SK-N-SH (cell line): ENCODE results near the gene MAP3K4. TPM values are rescaled to one million over a fixed set of nuclear protein-coding genes. Genes with fewer than 3 reads are reported as not detected.

Experiments used
- CTCF ChIA-PET: fragments of 300-600, 350-600 bp; formaldehyde crosslinking; extraction: SDS; loops from one replicate; lab custom pipeline; 2021; lab: Yijun Ruan, JAX
- POLR2A ChIA-PET: fragments of 350-600 bp; sonication (Branson Sonifier 250); formaldehyde crosslinking; extraction: SDS; loops from one replicate; lab custom pipeline; 2020; ENCODE audit warnings: antibody characterized with exemption, inconsistent platforms; lab: Yijun Ruan, JAX
- DNase-seq: peaks from one replicate; pipeline ENCODE4 v3.0.0; 2012
- H2AFZ ChIP-seq: fragments of 200-600 bp; sonication (generic); 2 replicates; pipeline ENCODE4 v1.8.1; 2016; ENCODE audit warnings: antibody characterized with exemption, mild to moderate bottlenecking, low read depth
- H3F3A ChIP-seq: fragments of 200-600 bp; sonication (generic); replicated peaks from 2 replicates; pipeline ENCODE3; 2016; ENCODE audit warnings: antibody characterized with exemption, mild to moderate bottlenecking; ENCODE audit not compliant: insufficient read depth
- H3K27ac ChIP-seq, 2 experiments: fragments of 200-500 bp in 1 of 2; fragments of 200-600 bp in 1 of 2; sonication (Bioruptor generic) in 1 of 2; sonication (generic), shearing (Covaris generic) in 1 of 2; 2 replicates each; pipeline versions ENCODE4 v1.5.1 to v1.6.1; 2014 to 2016; ENCODE audit warnings: low read depth in 2 of 2, inconsistent platforms in 1 of 2, low read length in 1 of 2, mild to moderate bottlenecking in 1 of 2, mixed read lengths in 1 of 2
- H3K27me3 ChIP-seq: fragments of 200-600 bp; sonication (generic), shearing (Covaris generic); 2 replicates; pipeline ENCODE4 v1.6.1; 2016; ENCODE audit warnings: mixed run types; ENCODE audit not compliant: insufficient read depth
- H3K36me3 ChIP-seq, 2 experiments: fragments of 200-500 bp in 1 of 2; fragments of 200-600 bp in 1 of 2; sonication (Bioruptor generic) in 1 of 2; sonication (generic) in 1 of 2; replicated peaks in 1 of 2; 2 replicates each; pipeline versions ENCODE3 to v1.5.1; 2014 to 2016; ENCODE audit warnings: low read length in 1 of 2, mild to moderate bottlenecking in 1 of 2; ENCODE audit not compliant: insufficient read depth in 2 of 2, control insufficient read depth in 1 of 2
- H3K4me1 ChIP-seq, 2 experiments: fragments of 200-500 bp in 1 of 2; fragments of 200-600 bp in 1 of 2; sonication (Bioruptor generic) in 1 of 2; sonication (generic), shearing (Covaris generic) in 1 of 2; 2 replicates each; pipeline versions ENCODE4 v1.5.1 to v1.6.1; 2014 to 2016; ENCODE audit warnings: low read depth in 1 of 2, low read length in 1 of 2, mixed run types in 1 of 2; ENCODE audit not compliant: insufficient read depth in 2 of 2, control insufficient read depth in 1 of 2
- H3K4me2 ChIP-seq: fragments of 200-600 bp; sonication (generic), shearing (Covaris generic); 2 replicates; pipeline ENCODE4 v1.6.1; 2017; ENCODE audit warnings: mixed run types
- H3K4me3 ChIP-seq, 2 experiments: fragments of 200-500 bp in 1 of 2; fragments of 200-600 bp in 1 of 2; sonication (Bioruptor generic) in 1 of 2; sonication (generic), shearing (Covaris generic) in 1 of 2; 2 replicates each; pipeline versions ENCODE4 v1.5.1 to v1.8.1; 2014 to 2016; ENCODE audit warnings: low read depth in 2 of 2, inconsistent platforms in 1 of 2, low read length in 1 of 2, mild to moderate bottlenecking in 1 of 2, mixed read lengths in 1 of 2, moderate library complexity in 1 of 2
- H3K79me2 ChIP-seq: fragments of 200-600 bp; sonication (generic); 2 replicates; pipeline ENCODE4 v1.8.1; 2017; ENCODE audit warnings: mild to moderate bottlenecking; ENCODE audit not compliant: insufficient read depth
- H3K9ac ChIP-seq: fragments of 200-600 bp; sonication (generic); 2 replicates; pipeline ENCODE4 v1.6.1; 2017; ENCODE audit warnings: mixed run types
- H3K9me2 ChIP-seq: fragments of 200-600 bp; sonication (generic); 2 replicates; pipeline ENCODE4 v1.6.1; 2017; ENCODE audit warnings: mixed run types
- H3K9me3 ChIP-seq: fragments of 200-600 bp; sonication (generic); 2 replicates; pipeline ENCODE4 v1.6.1; 2017; ENCODE audit warnings: mixed run types, mild to moderate bottlenecking, moderate library complexity
- H4K20me1 ChIP-seq: fragments of 200-600 bp; sonication (generic); 2 replicates; pipeline ENCODE4 v1.6.1; 2017; ENCODE audit warnings: mild to moderate bottlenecking, mixed run types; ENCODE audit not compliant: insufficient read depth
- CHD2 ChIP-seq: fragments of 150-350 bp; IDR thresholded peaks from 2 replicates; pipeline ENCODE4 v1.6.1; 2018; ENCODE audit warnings: low read length; ENCODE audit not compliant: partially characterized antibody
- GATA2 ChIP-seq: sonication (generic); formaldehyde crosslinking; IDR thresholded peaks from 2 replicates; pipeline ENCODE4 v1.5.0; 2020; ENCODE audit warnings: mild to moderate bottlenecking, missing genetic modification reagents
- IRF3 ChIP-seq: fragments of 150-350 bp; IDR thresholded peaks from 2 replicates; pipeline ENCODE4 v1.6.1; 2016; ENCODE audit warnings: mild to moderate bottlenecking, low read depth, low read length
- JUND ChIP-seq: IDR thresholded peaks from 2 replicates; pipeline ENCODE4 v1.4.0; 2012
- MXI1 ChIP-seq: IDR thresholded peaks from 2 replicates; pipeline ENCODE4 v1.6.1; 2012; ENCODE audit warnings: mild to moderate bottlenecking, low read depth, low read length, improper control_type of control experiment
- POLR2AphosphoS5 ChIP-seq: IDR thresholded peaks from 2 replicates; pipeline ENCODE4 v1.6.1; 2012; ENCODE audit warnings: low read depth, low read length
- RAD21 ChIP-seq: IDR thresholded peaks from 2 replicates; pipeline ENCODE4 v1.6.1; 2012; ENCODE audit warnings: mild to moderate bottlenecking, low read length
- RCOR1 ChIP-seq: fragments of 150-350 bp; IDR thresholded peaks from 2 replicates; pipeline ENCODE4 v1.6.1; 2017; ENCODE audit warnings: antibody characterized with exemption, low read length
- REST ChIP-seq: IDR thresholded peaks from 2 replicates; pipeline ENCODE4 v1.6.1; 2012; ENCODE audit warnings: mild to moderate bottlenecking, low read depth, low read length, moderate library complexity
- RFX5 ChIP-seq: IDR thresholded peaks from 2 replicates; pipeline ENCODE4 v1.6.1; 2012; ENCODE audit warnings: mild to moderate bottlenecking, improper control_type of control experiment, low read length
- RXRA ChIP-seq: IDR thresholded peaks from 2 replicates; pipeline ENCODE4 v1.4.0; 2012; ENCODE audit warnings: low read depth, mild to moderate bottlenecking, borderline replicate concordance
- SMC3 ChIP-seq: IDR thresholded peaks from 2 replicates; pipeline ENCODE4 v1.6.1; 2012; ENCODE audit warnings: low read depth, low read length, improper control_type of control experiment
- TEAD4 ChIP-seq: IDR thresholded peaks from 2 replicates; pipeline ENCODE4 v1.4.0; 2012; ENCODE audit warnings: mild to moderate bottlenecking, borderline replicate concordance; ENCODE audit not compliant: insufficient read depth
- USF1 ChIP-seq: IDR thresholded peaks from 2 replicates; pipeline ENCODE4 v1.4.0; 2012; ENCODE audit warnings: low read depth, borderline replicate concordance
- ZBTB33 ChIP-seq: IDR thresholded peaks from 2 replicates; pipeline ENCODE4 v1.4.0; 2012; ENCODE audit warnings: low read depth, borderline replicate concordance
- WGBS: methylation state at CpG from one replicate; pipeline ENCODE4 v1.1.6; 2017; ENCODE audit warnings: low lambda C conversion rate; 5-methylcytosine and 5-hydroxymethylcytosine counted together
- polyA plus RNA-seq, 3 experiments: library from polyadenylated mRNA; depleted of rRNA; stranded (reverse); fragments of >200 nt; gene quantifications; 2 replicates each; pipeline ENCODE4 v1.2.3, GENCODE V29; 2012

MAP3K4 gene
- polyA plus RNA-seq, 1 of the 3 experiments (the other 2 are of a cell fraction), result 6.8 TPM

- no peak overlapping the region for H3K27ac ChIP-seq
- ChIA-PET CTCF (no interaction called here), POLR2A (no interaction called here)
- H4K20me1 ChIP-seq, result no peaks in the 10 kb centered on the region
- H3K27me3 ChIP-seq, result no peaks in the 10 kb centered on the region
- H3K79me2 ChIP-seq, result no peaks in the 10 kb centered on the region
- H3K9ac ChIP-seq, result no peak overlapping the region
- H3F3A ChIP-seq, result peaks cover 4% of the 10 kb centered on the region
- peaks cover 0 to 13% of the 10 kb centered on the region in 2 experiments; a peak in 1 of 4 replicates for H3K4me1 ChIP-seq
- no peak for TF ChIP-seq ZBTB33
- no peak for TF ChIP-seq RFX5
- TF ChIP-seq CHD2, result no peak
- TF ChIP-seq SMC3, result no peak
- no peak for TF ChIP-seq JUND
- no peak for TF ChIP-seq MXI1
- TF ChIP-seq RAD21, result no peak
- TF ChIP-seq POLR2AphosphoS5, result no peak
- TF ChIP-seq RXRA, result no peak
- no peak for TF ChIP-seq GATA2 (CRISPR knock-in tag)
- no peak for TF ChIP-seq USF1
- TF ChIP-seq REST, result no peak
- no peak for TF ChIP-seq TEAD4
- TF ChIP-seq RCOR1, result no peak
- no peak for TF ChIP-seq IRF3
- H3K9me2 ChIP-seq, result no peaks in the 10 kb centered on the region
- no peak overlapping the region for H2AFZ ChIP-seq
- no peak overlapping the region for H3K4me2 ChIP-seq
- no peak overlapping the region for H3K4me3 ChIP-seq
- H3K9me3 ChIP-seq, result no peaks in the 10 kb centered on the region
- WGBS, result 95% methylated on average over 4 of the region's 4 CpGs
- DNase-seq, result no peak
- H3K36me3 ChIP-seq, result peaks cover 66 to 79% of the 10 kb centered on the region in 2 experiments
Observed at GRCh38 chr6:161091151-161091550, 99.6 kb downstream of the MAP3K4 start.
